Smooth muscle cell (in vitro differentiated cells): ENCODE data around the gene CAMK2N2. TPM values are rescaled to one million over a fixed set of nuclear protein-coding genes. Genes with fewer than 3 reads are reported as not detected.

ENCODE experiments used
- DNase-seq: peaks from one replicate; lab custom pipeline; 2025; ENCODE audit not compliant: unreplicated experiment; lab: John Stamatoyannopoulos, UW
- H2AFZ ChIP-seq: fragments of 200-600 bp; sonication (generic); 2 replicates; pipeline ENCODE4 v1.6.0; 2016; ENCODE audit warnings: antibody characterized with exemption, low read depth, mild to moderate bottlenecking
- H3F3A ChIP-seq: fragments of 200-600 bp; sonication (generic); 2 replicates; pipeline ENCODE4 v1.6.0; 2017; ENCODE audit warnings: antibody characterized with exemption, low read depth
- H3K27ac ChIP-seq: fragments of 200-600 bp; sonication (generic); 2 replicates; pipeline ENCODE4 v1.5.1; 2016; ENCODE audit warnings: low read depth, mild to moderate bottlenecking
- H3K27me3 ChIP-seq: fragments of 200-600 bp; sonication (generic); 2 replicates; pipeline ENCODE4 v1.6.1; 2016; ENCODE audit warnings: low read depth, mild to moderate bottlenecking
- H3K36me3 ChIP-seq: fragments of 200-600 bp; sonication (generic); 2 replicates; pipeline ENCODE4 v1.5.1; 2016; ENCODE audit warnings: low read depth
- H3K4me1 ChIP-seq: fragments of 200-600 bp; sonication (generic); 2 replicates; pipeline ENCODE4 v1.5.1; 2016; ENCODE audit warnings: low read depth
- H3K4me2 ChIP-seq: fragments of 200-600 bp; sonication (generic); 2 replicates; pipeline ENCODE4 v1.6.0; 2016; ENCODE audit warnings: mild to moderate bottlenecking
- H3K4me3 ChIP-seq: fragments of 200-600 bp; sonication (generic); 2 replicates; pipeline ENCODE4 v1.5.1; 2016; ENCODE audit warnings: mild to moderate bottlenecking
- H3K79me2 ChIP-seq: fragments of 200-600 bp; sonication (generic); 2 replicates; pipeline ENCODE4 v1.6.0; 2016; ENCODE audit warnings: low read depth, mild to moderate bottlenecking
- H3K9ac ChIP-seq: fragments of 200-600 bp; sonication (generic); 2 replicates; pipeline ENCODE4 v1.6.0; 2016; ENCODE audit warnings: low read depth
- H3K9me3 ChIP-seq: fragments of 200-600 bp; sonication (generic); replicated peaks from 2 replicates; pipeline ENCODE4 v1.5.1; 2016; ENCODE audit warnings: low read depth
- H4K20me1 ChIP-seq: fragments of 200-600 bp; sonication (generic); 2 replicates; pipeline ENCODE4 v1.6.0; 2016; ENCODE audit warnings: low read depth
- WGBS: methylation state at CpG from one replicate; pipeline ENCODE4 v1.1.7; 2016; ENCODE audit warnings: low lambda C conversion rate; 5-methylcytosine and 5-hydroxymethylcytosine counted together
- polyA plus RNA-seq: library from polyadenylated mRNA; unstranded; fragments of >200 nt; fragmentation: Nextera tagmentation; extraction: Ambion mirVana; gene quantifications from 2 replicates; pipeline ENCODE4 v1.2.1, GENCODE V29; 2016
- total RNA-seq: library from RNA; depleted of rRNA; stranded (reverse); fragments of >200 nt; gene quantifications from 2 replicates; pipeline ENCODE4 v1.2.3, GENCODE V29; 2014
- TF ChIP-seq, protein P1 (sequence below): fragments of 200-600 bp; sonication (generic); IDR thresholded peaks from 2 replicates; pipeline ENCODE4 v1.5.1; 2017; ENCODE audit warnings: borderline replicate concordance, mild to moderate bottlenecking, antibody characterized with exemption; ENCODE audit not compliant: insufficient read depth, poor library complexity, severe bottlenecking

The CAMK2N2 gene
- total and polyA plus RNA-seq, 2 experiments from 2014 or later, result not detected

DNA sequence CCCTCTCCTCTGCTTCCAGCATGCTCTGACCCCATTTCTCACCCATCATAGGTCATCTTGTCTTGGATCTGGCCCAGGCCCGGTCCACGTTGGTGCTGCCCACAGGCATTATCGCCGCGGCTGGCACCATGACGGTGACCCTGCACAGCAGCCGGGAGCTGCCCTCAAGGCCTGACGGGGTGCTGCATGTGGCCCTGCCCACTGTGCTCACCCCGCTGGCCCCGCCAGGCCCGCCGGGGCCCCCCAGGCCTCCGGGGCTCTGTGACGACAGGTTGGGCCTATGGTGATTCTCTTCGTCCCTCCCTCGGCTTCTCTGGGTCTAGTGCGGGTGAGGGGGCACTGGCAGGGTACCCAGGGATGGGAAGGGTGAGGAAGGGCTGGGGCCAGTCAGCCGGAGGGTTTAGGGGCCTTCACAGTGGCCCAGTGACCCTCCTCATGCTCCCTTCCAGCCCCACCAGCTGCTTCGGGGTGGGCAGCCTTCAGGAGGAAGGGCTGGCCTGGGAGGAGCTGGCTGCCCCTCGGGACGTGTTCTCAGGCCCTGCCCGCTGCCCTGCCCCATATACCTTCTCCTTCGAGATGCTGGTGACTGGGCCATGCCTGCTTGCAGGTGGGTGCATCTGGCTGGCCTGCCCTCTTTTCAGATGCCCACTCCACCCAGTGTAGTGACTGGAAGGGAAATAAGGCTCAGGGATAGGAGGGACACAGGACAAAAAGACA, 28.1 kb downstream of the CAMK2N2 start:
- WGBS, result 88% methylated on average over 19 of the region's 23 CpGs

DNA sequence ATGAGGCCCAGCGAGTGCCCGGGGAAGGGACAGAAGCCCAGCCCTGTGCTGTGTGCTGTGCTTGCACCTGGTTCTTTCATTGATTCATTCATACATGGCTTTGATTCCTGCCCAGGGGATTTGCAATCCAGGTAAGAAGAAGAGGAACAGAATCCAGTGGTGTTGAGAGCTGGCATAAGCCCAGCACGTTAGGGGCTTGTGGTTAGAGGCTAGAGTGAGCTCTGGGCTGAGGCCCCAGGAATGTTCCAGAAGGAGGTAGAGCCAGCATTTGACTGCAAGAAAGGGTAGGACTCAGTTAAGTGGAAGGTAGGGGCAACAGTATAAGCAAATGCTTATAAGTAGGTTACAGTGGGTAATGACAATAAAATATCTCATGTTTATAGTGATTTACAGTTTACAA, 29.7 kb downstream of the CAMK2N2 start:
- Histone ChIP-seq H3K9ac (no peak overlapping the region), H3F3A (no peaks in the 10 kb centered on the region), H3K79me2 (no peaks in the 10 kb centered on the region), H3K27ac (no peak overlapping the region), H3K4me2 (no peak overlapping the region), H3K9me3 (no peaks in the 10 kb centered on the region), H3K4me3 (no peak overlapping the region), H2AFZ (no peak overlapping the region), H3K4me1 (peaks cover 9% of the 10 kb centered on the region), H3K36me3 (no peaks in the 10 kb centered on the region), H3K27me3 (peaks cover 79% of the 10 kb centered on the region), H4K20me1 (no peaks in the 10 kb centered on the region)
- DNase-seq, result no peak
- TF ChIP-seq, protein P1, sequence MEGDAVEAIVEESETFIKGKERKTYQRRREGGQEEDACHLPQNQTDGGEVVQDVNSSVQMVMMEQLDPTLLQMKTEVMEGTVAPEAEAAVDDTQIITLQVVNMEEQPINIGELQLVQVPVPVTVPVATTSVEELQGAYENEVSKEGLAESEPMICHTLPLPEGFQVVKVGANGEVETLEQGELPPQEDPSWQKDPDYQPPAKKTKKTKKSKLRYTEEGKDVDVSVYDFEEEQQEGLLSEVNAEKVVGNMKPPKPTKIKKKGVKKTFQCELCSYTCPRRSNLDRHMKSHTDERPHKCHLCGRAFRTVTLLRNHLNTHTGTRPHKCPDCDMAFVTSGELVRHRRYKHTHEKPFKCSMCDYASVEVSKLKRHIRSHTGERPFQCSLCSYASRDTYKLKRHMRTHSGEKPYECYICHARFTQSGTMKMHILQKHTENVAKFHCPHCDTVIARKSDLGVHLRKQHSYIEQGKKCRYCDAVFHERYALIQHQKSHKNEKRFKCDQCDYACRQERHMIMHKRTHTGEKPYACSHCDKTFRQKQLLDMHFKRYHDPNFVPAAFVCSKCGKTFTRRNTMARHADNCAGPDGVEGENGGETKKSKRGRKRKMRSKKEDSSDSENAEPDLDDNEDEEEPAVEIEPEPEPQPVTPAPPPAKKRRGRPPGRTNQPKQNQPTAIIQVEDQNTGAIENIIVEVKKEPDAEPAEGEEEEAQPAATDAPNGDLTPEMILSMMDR, result no peak
- WGBS, result 76% methylated on average over 3 of the region's 3 CpGs

More for the DNA sequence above, 28.1 kb downstream of the CAMK2N2 start:
- DNase-seq, result no peak
- TF ChIP-seq, protein P1, result no peak
- no peaks in the 10 kb centered on the region for H3K36me3 ChIP-seq
- no peaks in the 10 kb centered on the region for H3K9me3 ChIP-seq
- H3K4me2 ChIP-seq, result no peak overlapping the region
- H3K27ac ChIP-seq, result no peak overlapping the region
- H3F3A ChIP-seq, result no peaks in the 10 kb centered on the region
- H2AFZ ChIP-seq, result no peak overlapping the region
- H3K79me2 ChIP-seq, result no peaks in the 10 kb centered on the region
- H4K20me1 ChIP-seq, result no peaks in the 10 kb centered on the region
- H3K27me3 ChIP-seq, result peaks cover 63% of the 10 kb centered on the region
- H3K4me1 ChIP-seq, result peaks cover 9% of the 10 kb centered on the region
- H3K4me3 ChIP-seq, result no peak overlapping the region
- H3K9ac ChIP-seq, result no peak overlapping the region

DNA sequence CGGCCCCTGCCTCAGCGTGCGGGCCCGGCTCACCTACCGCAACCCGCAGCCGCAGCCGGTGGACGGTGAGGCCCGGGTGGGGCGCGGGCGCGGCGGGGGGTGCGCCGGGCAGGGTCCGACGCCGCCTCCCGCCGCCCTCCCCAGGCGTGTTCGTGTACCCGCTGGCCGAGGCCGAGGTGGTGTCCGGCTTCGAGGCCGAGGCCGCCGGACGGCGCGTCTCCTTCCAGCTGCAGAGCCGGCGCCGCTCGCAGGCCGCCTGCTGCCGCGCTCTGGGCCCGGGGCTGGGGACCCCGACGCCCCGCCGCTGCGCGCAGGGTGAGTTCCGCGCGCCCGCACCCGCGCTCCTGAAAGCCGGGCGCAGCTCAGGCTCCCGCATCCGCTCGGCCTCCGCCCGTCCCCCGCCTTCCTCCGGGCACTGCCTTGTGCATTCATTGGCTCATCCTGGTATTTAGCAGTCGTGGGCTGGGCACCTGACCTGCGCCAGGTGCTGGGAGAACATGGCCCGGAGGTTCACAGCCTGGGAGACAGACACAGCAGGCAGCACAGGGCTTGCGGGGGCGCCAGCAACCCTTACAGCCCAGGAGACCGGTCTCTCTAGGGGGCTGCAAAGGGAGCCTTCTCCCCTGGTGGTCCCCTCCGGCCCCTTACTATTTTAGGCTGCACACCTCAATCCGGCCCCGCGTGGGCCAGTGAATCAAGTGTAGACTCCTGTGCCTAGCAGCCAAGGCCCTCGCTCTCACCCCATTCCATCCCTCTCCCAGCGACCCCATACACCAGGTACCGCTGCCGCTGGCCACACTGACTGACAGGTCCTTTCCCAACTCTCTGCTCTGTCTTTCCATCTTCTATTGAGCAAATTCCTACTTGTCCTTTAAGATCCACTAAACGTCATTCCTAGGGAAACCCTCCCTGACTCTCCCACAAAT, 30.5 kb downstream of the CAMK2N2 start:
- H3K9me3 ChIP-seq, result no peaks in the 10 kb centered on the region
- TF ChIP-seq, protein P1, result no peak
- no peak for DNase-seq
- peaks cover 87% of the 10 kb centered on the region for H3K27me3 ChIP-seq
- no peaks in the 10 kb centered on the region for H3K79me2 ChIP-seq
- no peak overlapping the region for H3K9ac ChIP-seq
- H3K4me3 ChIP-seq, result peak overlapping the region; percentile 43
- no peaks in the 10 kb centered on the region for H3K36me3 ChIP-seq
- H3K4me2 ChIP-seq, result peak overlapping the region; percentile 86
- H3K4me1 ChIP-seq, result peaks cover 9% of the 10 kb centered on the region
- no peak overlapping the region for H2AFZ ChIP-seq
- no peaks in the 10 kb centered on the region for H3F3A ChIP-seq
- WGBS, result 15% methylated on average over 56 of the region's 79 CpGs
- no peak overlapping the region for H3K27ac ChIP-seq
- H4K20me1 ChIP-seq, result no peaks in the 10 kb centered on the region
